HG02885 (cell line): ENCODE measurements around the gene RALY.

Experiments
- ATAC-seq: cut with Tn5 transposase; IDR thresholded peaks from one replicate; pipeline ENCODE4 v1.9.1; 2021; ENCODE audit warnings: mild to moderate bottlenecking; ENCODE audit not compliant: unreplicated experiment, poor library complexity

The RALY gene

GRCh38 chr20:34098570-34098969 lies 104.9 kb downstream of the RALY start:
- no peak for ATAC-seq

DNA sequence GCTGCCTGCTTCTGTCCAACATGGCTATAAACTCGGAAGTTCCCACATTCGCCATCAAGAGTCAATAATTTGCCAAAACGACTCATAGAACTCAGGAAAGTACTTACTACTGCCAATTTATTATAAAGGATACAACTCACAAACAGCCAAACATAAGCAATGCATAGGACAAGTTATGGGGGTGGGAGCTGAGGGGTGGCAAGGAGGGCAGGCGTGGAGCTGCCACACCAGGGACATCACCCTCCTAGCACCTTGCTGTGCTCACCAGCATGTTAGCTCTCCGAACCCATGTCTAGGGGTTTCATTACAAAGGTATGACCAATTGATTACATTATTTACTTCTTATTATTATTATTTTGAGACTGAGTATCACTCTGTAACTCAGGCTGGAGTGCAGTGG lies 106.0 kb downstream of the RALY start:
- ATAC-seq: no peak

DNA sequence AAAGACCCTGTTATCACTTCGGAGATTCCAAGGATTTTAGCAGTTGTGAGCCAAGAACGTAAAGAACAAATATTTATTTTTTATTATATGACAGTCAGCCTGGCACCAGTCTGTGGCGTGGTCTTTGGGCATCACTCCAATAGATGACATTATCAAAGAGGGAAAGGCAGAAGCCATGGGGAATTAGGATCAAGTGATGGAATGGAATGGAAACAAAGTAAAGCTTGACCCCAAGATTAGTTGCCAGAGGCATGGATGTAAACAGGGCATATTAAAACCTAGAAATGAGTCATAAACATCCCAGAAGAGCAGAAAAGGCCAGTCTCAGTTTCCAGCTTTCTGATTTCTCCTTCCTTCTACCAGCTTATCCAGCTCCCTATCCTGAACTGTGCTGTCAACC lies 106.9 kb downstream of the RALY start:
- no peak for ATAC-seq

DNA sequence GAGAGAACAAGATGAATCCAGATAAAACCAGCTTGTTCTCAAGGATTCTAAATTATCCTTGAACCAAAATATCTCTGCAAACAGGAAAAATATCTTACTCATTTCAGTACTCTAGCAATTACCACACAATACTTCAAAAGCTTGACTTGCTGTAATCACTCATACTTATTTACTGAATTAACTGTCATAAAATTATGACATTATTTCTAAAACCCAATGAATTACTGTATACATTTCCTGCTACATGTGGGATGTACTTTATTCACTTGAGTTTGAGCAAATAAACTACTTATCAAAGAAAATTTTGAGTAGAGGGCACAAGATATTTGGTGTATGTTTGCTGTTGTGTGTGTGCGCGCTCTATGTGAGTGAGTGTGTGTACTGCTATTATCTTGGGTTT lies 108.6 kb downstream of the RALY start:
- ATAC-seq: no peak

DNA sequence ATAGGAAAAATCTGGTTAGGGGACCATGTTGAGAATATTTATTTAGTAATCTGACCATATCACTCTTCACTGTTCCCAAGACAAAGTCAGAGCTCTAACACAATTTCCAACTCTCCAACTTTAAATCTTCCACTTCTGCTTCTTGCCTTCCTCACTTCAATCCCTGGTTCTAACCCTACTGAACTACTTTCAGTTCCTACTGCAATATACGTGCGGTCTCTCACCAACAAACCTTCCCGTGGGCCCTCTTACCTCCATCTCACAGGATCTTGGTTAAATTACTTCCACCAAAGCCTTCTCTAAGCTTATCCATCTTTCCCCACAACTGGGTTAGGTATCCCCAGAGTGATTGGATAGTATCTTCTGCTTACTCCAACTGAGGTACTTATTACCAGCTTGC lies 110.3 kb downstream of the RALY start:
- no peak for ATAC-seq

GRCh38 chr20:34105978-34106675 lies 112.4 kb downstream of the RALY start:
- ATAC-seq: no peak

GRCh38 chr20:34108616-34109174 lies 115.0 kb downstream of the RALY start:
- no peak for ATAC-seq

DNA sequence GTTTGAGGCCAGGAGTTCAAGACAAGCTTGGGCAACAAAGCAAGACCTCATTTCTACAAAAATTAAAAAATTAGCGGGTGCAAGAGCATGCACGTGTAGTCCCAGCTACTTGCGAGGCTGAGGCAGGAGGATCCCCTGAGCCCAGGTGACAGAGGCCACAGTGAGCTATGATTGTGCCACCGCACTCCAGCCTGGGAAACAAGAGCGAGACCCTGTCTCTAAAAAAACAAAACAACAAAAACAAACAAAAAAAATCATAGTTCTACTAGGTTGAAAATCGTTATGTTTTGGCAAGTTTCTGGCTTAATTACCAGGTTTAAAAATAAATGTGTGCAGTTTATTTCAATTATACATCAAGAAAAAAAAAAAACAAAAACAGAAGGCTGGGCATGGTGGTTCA lies 115.7 kb downstream of the RALY start:
- ATAC-seq: no peak

DNA sequence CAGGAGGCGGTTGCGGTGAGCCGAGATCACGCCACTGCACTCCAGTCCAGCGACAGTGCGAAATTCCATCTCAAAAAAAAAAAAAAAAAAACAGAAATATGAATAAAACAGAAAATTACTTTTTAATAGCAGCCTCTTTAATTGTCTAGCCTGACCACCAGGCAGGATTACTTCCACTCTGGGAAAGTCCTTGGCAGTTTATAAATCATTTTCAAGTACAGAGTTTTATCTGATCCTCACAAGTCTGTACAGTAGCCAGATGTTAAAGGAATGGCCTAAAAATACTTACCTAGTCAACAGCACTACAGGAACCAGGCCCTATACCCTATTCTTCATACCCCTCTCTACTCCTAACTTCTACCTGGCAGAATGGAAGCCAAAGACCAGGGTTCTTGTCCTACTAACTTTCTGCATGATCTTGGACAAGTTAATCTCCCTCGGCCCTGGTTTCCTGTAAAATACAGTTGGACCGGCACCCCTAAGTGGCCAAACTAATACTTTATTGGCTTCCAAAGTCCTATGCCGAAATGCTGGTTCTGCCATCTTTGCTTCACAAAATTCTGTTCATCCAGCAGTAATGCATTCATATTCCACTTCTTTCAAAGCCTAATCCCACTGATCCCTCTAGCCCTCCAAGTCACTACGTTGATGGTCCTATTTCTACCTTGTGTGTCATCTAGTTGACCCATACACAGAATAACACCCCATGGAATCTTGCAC lies 116.5 kb downstream of the RALY start:
- no peak for ATAC-seq

- no peak for ATAC-seq
These were observed 117.3 kb downstream of the RALY start for GRCh38 chr20:34110745-34111641.

DNA sequence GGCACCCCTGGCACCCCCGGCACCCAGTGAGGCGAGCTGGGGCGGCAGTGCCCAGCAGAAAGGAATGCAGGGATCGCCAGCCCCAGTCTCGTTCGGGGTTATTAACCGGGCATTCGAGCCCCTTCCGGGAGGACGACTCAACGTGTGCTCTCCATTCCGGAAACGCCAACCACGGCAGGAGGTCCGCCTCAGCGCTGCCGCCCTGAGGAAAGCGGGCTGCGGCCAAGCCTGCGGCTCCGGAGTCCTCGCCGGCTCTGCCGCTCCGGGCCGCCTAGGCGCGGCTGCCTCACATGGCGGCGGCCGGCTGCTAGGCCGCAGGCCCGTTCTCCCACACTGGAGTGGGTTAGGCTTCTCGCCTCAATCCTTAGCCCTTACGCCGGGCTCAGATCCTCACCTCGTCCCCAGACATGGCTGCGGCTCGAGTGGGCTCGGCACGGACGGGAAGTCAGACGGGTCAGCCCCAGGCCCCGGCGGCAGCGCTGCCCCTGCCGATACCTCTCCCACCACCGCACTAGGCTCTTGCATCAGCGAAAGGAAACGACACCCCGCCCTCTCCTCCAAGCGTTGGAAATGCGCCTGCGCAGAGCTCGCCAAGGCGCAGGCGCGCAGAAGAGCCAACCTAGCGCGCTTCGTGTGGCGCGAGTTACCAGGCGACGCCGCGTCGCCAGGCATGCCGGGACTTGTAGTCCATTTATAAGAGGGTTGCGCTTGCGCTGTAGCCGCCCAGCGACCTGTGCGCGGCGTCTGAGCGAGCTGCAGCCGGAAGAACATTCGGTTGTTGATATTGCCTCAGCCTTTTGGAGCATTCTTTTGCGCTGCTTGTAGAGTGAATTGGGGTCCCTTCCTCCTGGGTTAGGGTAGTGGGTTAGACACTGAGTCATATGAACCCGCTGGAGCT lies 118.2 kb downstream of the RALY start, which contains the start of gene EIF2S2:
EIF2S2 (minus strand) TSS at position 542 of the 898 bp plus-strand sequence; CDS start at position 409, 133 bp downstream.
- peak; percentile 91 for ATAC-seq

DNA sequence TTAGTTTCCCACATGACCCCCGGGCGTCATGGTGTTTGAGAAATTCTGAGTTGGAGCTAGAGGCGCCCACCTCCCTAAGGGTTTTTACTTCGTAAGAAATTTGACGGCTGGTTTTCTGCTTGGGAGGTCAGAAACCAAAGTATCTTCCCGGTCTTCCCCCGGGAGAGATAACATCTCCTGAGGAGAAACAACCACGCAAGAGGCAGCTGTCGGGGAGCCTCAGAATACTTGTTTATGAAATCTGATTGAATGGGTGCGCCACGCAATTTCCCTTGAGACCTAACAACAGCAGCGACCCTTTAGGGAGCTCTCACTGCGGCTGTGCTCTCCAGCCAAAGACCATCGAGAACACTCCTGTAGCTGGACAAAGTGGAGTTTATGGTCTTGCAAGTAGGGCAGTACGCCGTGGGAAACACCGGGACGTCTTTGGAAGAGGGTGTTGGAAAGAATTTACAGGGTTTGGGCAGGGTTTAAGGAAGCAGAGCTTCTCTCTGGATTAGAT lies 118.9 kb downstream of the RALY start:
- ATAC-seq: peak; percentile 6

- no peak for ATAC-seq
These were observed 121.1 kb downstream of the RALY start for GRCh38 chr20:34114809-34115208.

- ATAC-seq: no peak
These were observed 121.5 kb downstream of the RALY start for GRCh38 chr20:34115232-34115631.

GRCh38 chr20:34120213-34120612 lies 126.5 kb downstream of the RALY start:
- ATAC-seq: no peak

GRCh38 chr20:34122274-34122980 lies 128.7 kb downstream of the RALY start:
- no peak for ATAC-seq

DNA sequence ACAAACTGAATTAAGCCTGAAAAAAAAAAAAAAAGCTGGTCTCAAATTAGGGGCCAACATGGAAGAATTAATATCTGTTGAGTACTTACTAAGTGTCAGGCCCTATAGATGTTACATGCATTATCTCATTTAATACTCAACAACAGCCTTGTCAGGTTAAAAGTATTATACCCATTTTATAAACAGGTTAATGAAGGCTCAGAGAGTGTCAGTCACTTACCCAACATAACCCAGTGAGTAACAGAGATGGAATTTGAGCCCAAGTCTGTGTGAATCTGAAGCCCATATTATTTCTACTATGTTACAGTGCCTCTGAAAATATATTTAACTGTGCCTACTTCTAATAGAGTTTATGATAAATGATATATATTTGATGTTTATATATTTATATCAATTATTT lies 129.6 kb downstream of the RALY start:
- ATAC-seq: no peak

DNA sequence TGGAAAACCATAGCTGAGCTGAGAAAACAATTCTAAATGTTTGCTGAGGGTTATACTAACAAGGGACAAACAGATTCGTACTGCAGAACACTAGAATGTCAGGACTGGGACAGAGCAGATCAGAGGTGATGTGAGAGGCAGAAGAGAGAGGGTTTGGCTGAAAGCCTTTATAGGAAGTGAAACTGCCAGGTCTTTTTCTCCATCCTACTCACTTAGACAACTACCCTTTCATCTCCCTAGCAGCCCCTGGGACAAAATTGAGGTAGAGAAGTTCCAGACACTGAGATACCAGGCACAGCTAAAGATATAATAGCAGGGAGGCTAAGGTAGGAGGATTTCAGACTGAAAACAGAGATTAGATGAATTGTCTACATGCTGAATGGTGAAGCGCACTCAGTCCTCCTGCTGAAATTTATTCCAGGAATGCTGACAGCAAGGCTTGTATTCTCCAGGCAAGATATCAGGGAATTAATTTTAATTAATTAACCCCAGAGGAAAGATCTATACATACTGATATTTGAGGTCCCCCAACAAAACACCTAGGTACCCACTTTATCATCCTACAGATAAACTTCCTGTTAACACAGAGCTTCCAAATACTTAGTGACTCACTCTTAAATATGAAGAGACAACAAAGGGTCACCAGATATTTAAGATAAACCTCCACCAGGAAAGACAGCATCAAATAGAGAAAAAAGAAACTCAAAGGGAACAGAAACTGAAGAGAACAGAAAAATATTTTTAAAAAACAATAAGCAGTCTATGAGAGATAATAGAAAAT lies 130.9 kb downstream of the RALY start:
- no peak for ATAC-seq
